ENCODE results near the gene ZNF549.

ZNF549 gene

DNA sequence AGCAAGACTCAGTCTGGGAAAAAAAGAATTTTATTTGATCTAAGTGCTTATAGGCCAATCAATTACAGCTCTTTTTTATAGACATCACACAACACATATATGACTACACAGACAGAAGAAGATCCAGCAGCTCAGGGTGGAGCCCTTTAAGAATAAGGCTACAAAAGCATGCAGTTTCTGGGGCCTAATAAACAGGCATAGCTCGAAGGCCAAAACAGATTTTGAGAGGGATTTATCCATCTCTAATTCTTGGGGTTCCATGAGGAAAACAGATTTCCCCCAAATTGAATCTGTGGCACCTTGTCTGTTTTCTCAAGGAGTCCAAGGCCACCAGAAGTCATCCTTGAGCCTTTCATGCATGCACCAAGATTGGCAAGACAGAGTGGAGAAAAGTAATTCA, 36.4 kb downstream of the ZNF549 start:
- H4K20me1 ChIP-seq (ENCODE audit: insufficient read depth, low read length) = no peaks in the 10 kb centered on the region
- H3K9me3 ChIP-seq (ENCODE audit: low read length) = peaks cover 40% of the 10 kb centered on the region
- no peaks in the 10 kb centered on the region for H3K36me3 ChIP-seq (ENCODE audit: insufficient read depth, low read length)
- TF ChIP-seq, protein P1, sequence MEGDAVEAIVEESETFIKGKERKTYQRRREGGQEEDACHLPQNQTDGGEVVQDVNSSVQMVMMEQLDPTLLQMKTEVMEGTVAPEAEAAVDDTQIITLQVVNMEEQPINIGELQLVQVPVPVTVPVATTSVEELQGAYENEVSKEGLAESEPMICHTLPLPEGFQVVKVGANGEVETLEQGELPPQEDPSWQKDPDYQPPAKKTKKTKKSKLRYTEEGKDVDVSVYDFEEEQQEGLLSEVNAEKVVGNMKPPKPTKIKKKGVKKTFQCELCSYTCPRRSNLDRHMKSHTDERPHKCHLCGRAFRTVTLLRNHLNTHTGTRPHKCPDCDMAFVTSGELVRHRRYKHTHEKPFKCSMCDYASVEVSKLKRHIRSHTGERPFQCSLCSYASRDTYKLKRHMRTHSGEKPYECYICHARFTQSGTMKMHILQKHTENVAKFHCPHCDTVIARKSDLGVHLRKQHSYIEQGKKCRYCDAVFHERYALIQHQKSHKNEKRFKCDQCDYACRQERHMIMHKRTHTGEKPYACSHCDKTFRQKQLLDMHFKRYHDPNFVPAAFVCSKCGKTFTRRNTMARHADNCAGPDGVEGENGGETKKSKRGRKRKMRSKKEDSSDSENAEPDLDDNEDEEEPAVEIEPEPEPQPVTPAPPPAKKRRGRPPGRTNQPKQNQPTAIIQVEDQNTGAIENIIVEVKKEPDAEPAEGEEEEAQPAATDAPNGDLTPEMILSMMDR (IDR thresholded peaks at IDR 0.05; ENCODE audit: low read length) = no peak
- TF ChIP-seq EZH2 (IDR thresholded peaks at IDR 0.05; ENCODE audit: borderline replicate concordance, low read length) = no peak
- H3K4me2 ChIP-seq (ENCODE audit: low read length) = no peak overlapping the region
- H3F3A ChIP-seq (ENCODE audit: insufficient read depth, low read length) = no peaks in the 10 kb centered on the region
- H3K4me1 ChIP-seq (ENCODE audit: insufficient read depth, low read length, severe bottlenecking) = peaks cover 6% of the 10 kb centered on the region
- H3K27me3 ChIP-seq (ENCODE audit: insufficient read depth, low read length) = no peaks in the 10 kb centered on the region
- no peaks in the 10 kb centered on the region for H3K9me2 ChIP-seq (ENCODE audit: low read depth, low read length)
- H3K79me2 ChIP-seq (ENCODE audit: insufficient read depth, low read length) = no peaks in the 10 kb centered on the region
- H2AFZ ChIP-seq (ENCODE audit: low read length) = no peak overlapping the region
- H3K9ac ChIP-seq (ENCODE audit: low read length) = no peak overlapping the region
- no peak overlapping the region for H3K4me3 ChIP-seq (ENCODE audit: low read depth, low read length, poor library complexity, severe bottlenecking)
- no peak overlapping the region for H3K27ac ChIP-seq (ENCODE audit: low read depth, low read length, poor library complexity, severe bottlenecking)

DNA sequence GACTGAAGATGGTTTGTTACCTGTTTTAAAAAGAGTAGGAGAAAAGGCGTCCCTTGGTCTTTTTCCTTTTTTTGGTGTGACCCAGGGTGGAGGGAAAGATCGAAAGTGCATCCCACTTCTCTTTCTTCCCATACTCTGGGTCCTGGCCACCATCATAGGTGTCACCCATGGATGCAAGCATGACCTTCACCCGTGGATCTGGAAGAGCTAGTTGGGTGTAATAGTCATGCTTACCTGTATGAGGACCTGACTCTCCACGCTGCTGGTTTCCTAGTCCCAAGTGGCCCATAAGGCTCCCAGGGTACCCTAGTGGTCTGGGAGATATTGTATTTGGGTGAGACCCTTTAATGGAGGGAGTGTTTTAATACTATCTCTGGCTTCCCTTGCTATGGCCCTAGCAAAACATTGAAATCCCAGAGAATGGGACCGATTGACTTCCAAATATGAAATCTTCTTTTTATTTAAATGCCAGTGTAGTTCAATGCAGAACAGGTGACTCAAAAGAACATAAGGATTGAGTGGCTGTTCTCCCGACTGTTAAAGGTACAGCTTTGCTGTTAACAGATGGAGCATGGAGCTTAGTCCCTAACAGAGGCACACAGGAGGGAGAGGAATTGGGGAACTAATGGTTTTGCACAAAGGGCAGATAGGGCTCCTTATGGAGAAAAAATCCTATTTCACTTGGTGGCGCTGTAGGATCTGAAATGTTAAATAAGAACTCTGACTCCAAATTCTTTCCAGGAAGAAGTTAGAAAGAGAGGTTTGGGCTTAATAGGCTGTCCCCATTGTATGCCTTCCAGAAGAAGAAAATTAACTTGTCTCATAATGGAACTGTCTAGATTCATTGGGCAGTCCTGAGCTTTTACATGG, 39.5 kb downstream of the ZNF549 start:
- TF ChIP-seq, protein P1 (IDR thresholded peaks at IDR 0.05; ENCODE audit: low read length) = no peak
- TF ChIP-seq EZH2 (IDR thresholded peaks at IDR 0.05; ENCODE audit: borderline replicate concordance, low read length) = no peak
- no peaks in the 10 kb centered on the region for H3K9me2 ChIP-seq (ENCODE audit: low read depth, low read length)
- no peaks in the 10 kb centered on the region for H3F3A ChIP-seq (ENCODE audit: insufficient read depth, low read length)
- H3K27ac ChIP-seq (ENCODE audit: low read depth, low read length, poor library complexity, severe bottlenecking) = no peak overlapping the region
- H3K4me1 ChIP-seq (ENCODE audit: insufficient read depth, low read length, severe bottlenecking) = no peaks in the 10 kb centered on the region
- H3K9ac ChIP-seq (ENCODE audit: low read length) = no peak overlapping the region
- no peaks in the 10 kb centered on the region for H4K20me1 ChIP-seq (ENCODE audit: insufficient read depth, low read length)
- H3K36me3 ChIP-seq (ENCODE audit: insufficient read depth, low read length) = peaks cover 10% of the 10 kb centered on the region
- no peak overlapping the region for H3K4me2 ChIP-seq (ENCODE audit: low read length)
- H3K27me3 ChIP-seq (ENCODE audit: insufficient read depth, low read length) = no peaks in the 10 kb centered on the region
- peaks cover 46% of the 10 kb centered on the region for H3K9me3 ChIP-seq (ENCODE audit: low read length)
- no peak overlapping the region for H3K4me3 ChIP-seq (ENCODE audit: low read depth, low read length, poor library complexity, severe bottlenecking)
- no peak overlapping the region for H2AFZ ChIP-seq (ENCODE audit: low read length)
- H3K79me2 ChIP-seq (ENCODE audit: insufficient read depth, low read length) = no peaks in the 10 kb centered on the region

DNA sequence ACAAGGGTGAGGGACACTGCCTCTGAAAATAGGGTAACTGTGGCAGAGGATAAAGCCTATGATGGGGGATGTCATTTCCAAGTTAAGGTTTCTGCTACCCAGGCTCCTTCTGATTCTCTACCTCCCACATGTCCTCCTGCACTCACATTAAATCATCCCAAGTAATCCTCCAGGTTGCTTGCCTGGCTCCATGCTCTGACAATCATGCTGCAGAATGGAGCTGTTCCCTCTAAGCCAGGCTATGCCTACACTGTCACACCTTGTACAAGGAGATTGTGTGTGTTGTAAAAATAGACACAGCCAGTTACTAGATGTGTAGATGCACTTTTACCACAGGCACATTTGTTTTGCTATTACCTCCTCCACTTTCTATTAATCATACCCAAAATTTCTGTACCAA, 43.6 kb downstream of the ZNF549 start:
- Histone ChIP-seq H3K4me1 (ENCODE audit: insufficient read depth, low read length, severe bottlenecking) (no peaks in the 10 kb centered on the region), H3K27ac (ENCODE audit: low read depth, low read length, poor library complexity, severe bottlenecking) (no peak overlapping the region), H3K9me2 (ENCODE audit: low read depth, low read length) (no peaks in the 10 kb centered on the region), H3K36me3 (ENCODE audit: insufficient read depth, low read length) (peaks cover 51% of the 10 kb centered on the region), H3K79me2 (ENCODE audit: insufficient read depth, low read length) (no peaks in the 10 kb centered on the region), H3K9ac (ENCODE audit: low read length) (no peak overlapping the region), H3K27me3 (ENCODE audit: insufficient read depth, low read length) (no peaks in the 10 kb centered on the region), H4K20me1 (ENCODE audit: insufficient read depth, low read length) (no peaks in the 10 kb centered on the region), H2AFZ (ENCODE audit: low read length) (no peak overlapping the region), H3F3A (ENCODE audit: insufficient read depth, low read length) (no peaks in the 10 kb centered on the region), H3K9me3 (ENCODE audit: low read length) (peaks cover 64% of the 10 kb centered on the region), H3K4me3 (ENCODE audit: low read depth, low read length, poor library complexity, severe bottlenecking) (no peak overlapping the region), H3K4me2 (ENCODE audit: low read length) (no peak overlapping the region)
- TF ChIP-seq, protein P1 (IDR thresholded peaks at IDR 0.05; ENCODE audit: low read length) = no peak
- no peak for TF ChIP-seq EZH2 (IDR thresholded peaks at IDR 0.05; ENCODE audit: borderline replicate concordance, low read length)
